DND-41 (cell line): ENCODE data around the gene HIP1.
A peak's percentile ranks its signal among the peaks of the same experiment; 100 is the strongest.
"Not testable (repeated sequence)": the region's sequence is repeated elsewhere in the genome, so short reads cannot be mapped to it uniquely, and the experiment has no call there.

ENCODE experiments used
- ATAC-seq: fragments of 200-7000 bp; cut with Tn5 transposase; 3 replicates; pipeline ENCODE4 v1.9.1; 2021; ENCODE audit warnings: low read depth; ENCODE audit not compliant: insufficient read depth
- DNase-seq: peaks from one replicate; pipeline ENCODE4 v3.0.0-alpha.2; 2020
- H2AFZ ChIP-seq: 2 replicates; pipeline ENCODE4 v1.6.0; 2012; ENCODE audit warnings: low read depth, low read length
- H3K27ac ChIP-seq: 2 replicates; pipeline ENCODE4 v1.5.1; 2012; ENCODE audit warnings: low read length, inconsistent platforms
- H3K27me3 ChIP-seq: fragments of 200-600 bp; sonication (generic); 2 replicates; pipeline ENCODE4 v1.6.0; 2012; ENCODE audit warnings: low read length, mild to moderate bottlenecking, inconsistent platforms; ENCODE audit not compliant: insufficient read depth, poor library complexity
- H3K36me3 ChIP-seq: 2 replicates; pipeline ENCODE4 v1.5.1; 2012; ENCODE audit warnings: low read length, inconsistent platforms; ENCODE audit not compliant: insufficient read depth
- H3K4me1 ChIP-seq: 2 replicates; pipeline ENCODE4 v1.5.1; 2012; ENCODE audit warnings: mild to moderate bottlenecking, low read length; ENCODE audit not compliant: insufficient read depth
- H3K4me2 ChIP-seq: 2 replicates; pipeline ENCODE4 v1.6.0; 2012; ENCODE audit warnings: mild to moderate bottlenecking, moderate library complexity, low read length, inconsistent platforms; ENCODE audit not compliant: insufficient read depth
- H3K4me3 ChIP-seq, 2 experiments: fragments of 200-600 bp in 1 of 2; shearing (Covaris generic) in 1 of 2; 2 replicates each; pipeline ENCODE4 v1.5.1; 2012 to 2016; ENCODE audit warnings: inconsistent platforms in 2 of 2, low read length in 2 of 2, mild to moderate bottlenecking in 2 of 2, low read depth in 1 of 2, moderate library complexity in 1 of 2
- H3K79me2 ChIP-seq: 2 replicates; pipeline ENCODE4 v1.6.0; 2012; ENCODE audit warnings: low read length, inconsistent platforms; ENCODE audit not compliant: insufficient read depth
- H3K9ac ChIP-seq: 2 replicates; pipeline ENCODE4 v1.6.0; 2012; ENCODE audit warnings: low read depth, mild to moderate bottlenecking, inconsistent platforms, low read length, moderate library complexity
- H3K9me3 ChIP-seq: 2 replicates; pipeline ENCODE4 v1.5.1; 2012; ENCODE audit warnings: low read length, moderate library complexity, mild to moderate bottlenecking, inconsistent platforms; ENCODE audit not compliant: insufficient read depth, severe bottlenecking
- H4K20me1 ChIP-seq: 2 replicates; pipeline ENCODE4 v1.6.0; 2012; ENCODE audit warnings: low read length; ENCODE audit not compliant: insufficient read depth
- EZH2 ChIP-seq: IDR thresholded peaks from 3 replicates; pipeline ENCODE4 v1.6.1; 2012; ENCODE audit warnings: borderline replicate concordance, low read depth, mild to moderate bottlenecking, moderate library complexity, low read length, inconsistent platforms; ENCODE audit not compliant: severe bottlenecking
- TF ChIP-seq, protein P1 (sequence below): IDR thresholded peaks from 2 replicates; pipeline ENCODE4 v1.5.1; 2012; ENCODE audit warnings: borderline replicate concordance, low read length, moderate library complexity, mild to moderate bottlenecking; ENCODE audit not compliant: poor library complexity, severe bottlenecking; ENCODE audit errors: extremely low read depth

The HIP1 gene

GRCh38 chr7:75776295-75776971 is 37.7 kb upstream of the HIP1 start:
- peak; percentile 84 for ATAC-seq
- Histone ChIP-seq H4K20me1 (no peaks in the 10 kb centered on the region), H3K4me3 (no peak overlapping the region), H3K79me2 (no peaks in the 10 kb centered on the region), H3K27me3 (no peaks in the 10 kb centered on the region), H3K9me3 (no peaks in the 10 kb centered on the region), H2AFZ (no peak overlapping the region), H3K9ac (no peak overlapping the region), H3K36me3 (no peaks in the 10 kb centered on the region), H3K4me2 (no peak overlapping the region), H3K4me1 (peaks cover 4% of the 10 kb centered on the region; the same call in 1 of the 2 replicates), H3K27ac (no peak overlapping the region)
- TF ChIP-seq, protein P1, sequence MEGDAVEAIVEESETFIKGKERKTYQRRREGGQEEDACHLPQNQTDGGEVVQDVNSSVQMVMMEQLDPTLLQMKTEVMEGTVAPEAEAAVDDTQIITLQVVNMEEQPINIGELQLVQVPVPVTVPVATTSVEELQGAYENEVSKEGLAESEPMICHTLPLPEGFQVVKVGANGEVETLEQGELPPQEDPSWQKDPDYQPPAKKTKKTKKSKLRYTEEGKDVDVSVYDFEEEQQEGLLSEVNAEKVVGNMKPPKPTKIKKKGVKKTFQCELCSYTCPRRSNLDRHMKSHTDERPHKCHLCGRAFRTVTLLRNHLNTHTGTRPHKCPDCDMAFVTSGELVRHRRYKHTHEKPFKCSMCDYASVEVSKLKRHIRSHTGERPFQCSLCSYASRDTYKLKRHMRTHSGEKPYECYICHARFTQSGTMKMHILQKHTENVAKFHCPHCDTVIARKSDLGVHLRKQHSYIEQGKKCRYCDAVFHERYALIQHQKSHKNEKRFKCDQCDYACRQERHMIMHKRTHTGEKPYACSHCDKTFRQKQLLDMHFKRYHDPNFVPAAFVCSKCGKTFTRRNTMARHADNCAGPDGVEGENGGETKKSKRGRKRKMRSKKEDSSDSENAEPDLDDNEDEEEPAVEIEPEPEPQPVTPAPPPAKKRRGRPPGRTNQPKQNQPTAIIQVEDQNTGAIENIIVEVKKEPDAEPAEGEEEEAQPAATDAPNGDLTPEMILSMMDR = peak; percentile 31
- no peak for TF ChIP-seq EZH2
- DNase-seq = peak; percentile 53

- not testable (repeated sequence) for H3K79me2 ChIP-seq, H2AFZ ChIP-seq, H3K4me2 ChIP-seq, H3K9me3 ChIP-seq, H3K9ac ChIP-seq, DNase-seq, ATAC-seq, H3K4me1 ChIP-seq, H3K36me3 ChIP-seq, H3K27me3 ChIP-seq, H3K4me3 ChIP-seq, H3K27ac ChIP-seq, H4K20me1 ChIP-seq
Observed at GRCh38 chr7:75773958-75774357, 35.2 kb upstream of the HIP1 start.

DNA sequence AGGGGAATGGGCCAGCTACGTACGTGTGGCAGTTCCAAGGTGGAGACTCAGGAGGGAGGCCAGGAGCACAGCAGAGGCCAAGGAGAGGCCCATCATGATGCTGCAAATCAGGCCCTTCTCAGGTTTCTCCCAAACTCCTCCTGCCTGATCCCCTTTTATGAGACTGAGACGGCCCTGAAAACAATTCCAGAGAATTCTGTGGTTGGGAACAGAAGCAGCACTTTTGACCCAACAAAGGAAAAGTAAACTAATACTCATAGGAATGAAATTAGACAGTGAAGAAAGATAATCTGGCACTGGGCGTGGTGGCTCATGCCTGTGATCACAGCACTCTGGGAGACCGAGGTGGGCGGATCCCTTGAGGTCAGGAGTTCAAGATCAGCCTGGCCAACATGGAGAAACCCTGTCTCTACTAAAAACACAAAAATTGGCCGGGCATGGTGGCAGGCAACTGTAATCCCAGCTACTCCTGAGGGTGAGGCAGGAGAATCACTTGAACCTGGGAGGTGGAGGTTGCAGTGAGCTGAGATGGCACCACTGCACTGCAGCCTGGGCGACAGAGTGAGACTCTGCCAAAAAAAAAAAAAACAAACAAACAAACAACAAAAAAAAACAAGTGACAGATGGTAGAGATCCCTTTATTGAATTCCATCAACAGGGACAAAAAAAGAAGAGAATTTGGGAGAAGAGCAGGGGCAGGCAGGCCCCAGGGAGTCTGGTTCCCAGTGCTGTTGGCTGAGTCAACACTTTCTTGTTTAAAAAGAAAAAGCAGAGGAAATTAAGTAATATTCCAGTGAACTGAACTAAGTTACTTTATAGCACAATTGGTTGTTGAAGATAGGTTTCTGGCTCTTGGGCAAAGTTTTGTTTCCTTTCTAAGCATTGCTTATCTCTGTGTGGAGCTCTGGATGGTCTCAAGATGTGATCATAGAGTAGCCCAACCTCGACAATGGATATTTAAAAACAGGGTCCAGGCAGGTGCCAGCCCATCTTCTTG is 33.6 kb upstream of the HIP1 start, which contains the start of gene CCL26:
Gene CCL26, minus strand, starts transcription at position 131 of the 997 bp plus-strand sequence. Its CDS starts 35 bp downstream, at position 96.
- no peak for ATAC-seq
- Histone ChIP-seq H3K27me3 (no peaks in the 10 kb centered on the region), H3K4me3 (no peak within 1 kb of the TSS), H4K20me1 (no peaks in the 10 kb centered on the region), H3K79me2 (no peaks in the 10 kb centered on the region), H3K9ac (no peak within 1 kb of the TSS), H2AFZ (no peak within 1 kb of the TSS), H3K36me3 (no peaks in the 10 kb centered on the region), H3K9me3 (no peaks in the 10 kb centered on the region), H3K27ac (no peak within 1 kb of the TSS), H3K4me1 (peaks cover 4% of the 10 kb centered on the region; the same call in 1 of the 2 replicates), H3K4me2 (no peak within 1 kb of the TSS)
- TF ChIP-seq, protein P1 = no peak
- no peak for TF ChIP-seq EZH2
- DNase-seq = no peak

DNA sequence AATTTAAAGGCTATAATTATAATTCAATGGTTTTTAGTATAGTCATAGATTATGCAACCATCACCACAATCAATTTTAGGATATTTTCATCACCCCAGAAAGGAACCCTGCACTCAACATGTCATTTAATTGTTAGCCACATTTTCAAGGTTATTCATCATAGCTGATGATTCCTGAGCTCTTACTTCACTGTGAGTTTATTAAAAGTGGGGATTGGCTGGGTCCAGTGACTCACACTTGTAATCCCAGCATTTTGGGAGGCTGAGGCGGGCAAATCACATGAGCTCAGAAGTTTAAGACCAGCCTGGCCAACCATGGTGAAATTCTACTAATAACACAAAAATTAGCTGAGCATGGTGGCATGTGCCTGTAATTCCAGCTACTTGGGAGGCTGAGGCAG is 32.5 kb upstream of the HIP1 start:
- no peaks in the 10 kb centered on the region for H3K4me1 ChIP-seq
- no peak overlapping the region for H3K4me2 ChIP-seq
- no peak overlapping the region for H2AFZ ChIP-seq
- no peak overlapping the region for H3K9ac ChIP-seq
- DNase-seq (no peak), ATAC-seq (no peak)
- H3K79me2 ChIP-seq = no peaks in the 10 kb centered on the region
- H3K9me3 ChIP-seq = no peaks in the 10 kb centered on the region
- TF ChIP-seq, protein P1 = no peak
- TF ChIP-seq EZH2 = no peak
- H4K20me1 ChIP-seq = no peaks in the 10 kb centered on the region
- H3K27ac ChIP-seq = no peak overlapping the region
- H3K36me3 ChIP-seq = no peaks in the 10 kb centered on the region
- H3K4me3 ChIP-seq = no peak overlapping the region
- H3K27me3 ChIP-seq = no peaks in the 10 kb centered on the region
